CD14-positive monocyte (primary cell): ENCODE measurements around the gene CFAP61. TPM values are rescaled to one million over a fixed set of nuclear protein-coding genes. Genes with fewer than 3 reads are reported as not detected.
A peak's percentile ranks its signal among the peaks of the same experiment; 100 is the strongest.

Experiments used
- DNase-seq, 3 donors: peaks; one replicate each; pipeline ENCODE4 v3.0.0-alpha.2; 2011 to 2022
- H2AFZ ChIP-seq: 2 replicates; pipeline ENCODE4 v1.6.0; 2012; ENCODE audit warnings: mild to moderate bottlenecking, low read depth, low read length, inconsistent platforms; ENCODE audit not compliant: insufficient read depth, poor library complexity, severe bottlenecking
- H3K27ac ChIP-seq, 2 donors: 1 replicate in 1 of 2; 2 replicates in 1 of 2; pipeline ENCODE4 v1.5.1; 2012 to 2013; ENCODE audit warnings: low read length in 2 of 2, control low read depth in 1 of 2, inconsistent platforms in 1 of 2, low read depth in 1 of 2, mild to moderate bottlenecking in 1 of 2
- H3K27me3 ChIP-seq, 2 donors: one replicate each; pipeline versions ENCODE4 v1.6.0 to v1.6.1; 2011 to 2013; ENCODE audit warnings: low read length in 2 of 2; ENCODE audit not compliant: control insufficient read depth in 2 of 2, insufficient read depth in 2 of 2
- H3K36me3 ChIP-seq, 2 donors: replicated peaks in 1 of 2; 1 replicate in 1 of 2; 2 replicates in 1 of 2; pipeline versions ENCODE4 v1.5.1 to v1.6.1; 2012 to 2013; ENCODE audit warnings: low read length in 2 of 2, control low read depth in 1 of 2, inconsistent platforms in 1 of 2, mild to moderate bottlenecking in 1 of 2; ENCODE audit not compliant: insufficient read depth in 2 of 2, control insufficient read depth in 1 of 2
- H3K4me1 ChIP-seq, 2 donors: 1 replicate in 1 of 2; 2 replicates in 1 of 2; pipeline versions ENCODE4 v1.5.1 to v1.6.1; 2012 to 2013; ENCODE audit warnings: low read length in 2 of 2, control low read depth in 1 of 2, inconsistent platforms in 1 of 2, mild to moderate bottlenecking in 1 of 2, moderate library complexity in 1 of 2; ENCODE audit not compliant: insufficient read depth in 2 of 2, control insufficient read depth in 1 of 2
- H3K4me2 ChIP-seq: replicated peaks from 2 replicates; pipeline ENCODE3; 2012; ENCODE audit warnings: low read length, moderate library complexity, mild to moderate bottlenecking; ENCODE audit not compliant: poor library complexity, severe bottlenecking; ENCODE audit errors: extremely low read depth
- H3K4me3 ChIP-seq, 3 experiments: fragments of 200-600 bp in 1 of 3; sonication (generic) in 1 of 3; replicated peaks in 1 of 3; 1 replicate in 2 of 3; 2 replicates in 1 of 3; pipeline ENCODE4 v1.5.1; 2011 to 2013; ENCODE audit warnings: low read length in 3 of 3, mild to moderate bottlenecking in 3 of 3, control low read depth in 2 of 3, low read depth in 2 of 3, inconsistent platforms in 1 of 3, moderate library complexity in 1 of 3
- H3K79me2 ChIP-seq: 2 replicates; pipeline ENCODE4 v1.6.0; 2012; ENCODE audit warnings: mild to moderate bottlenecking, control low read depth, inconsistent platforms, low read length, moderate library complexity; ENCODE audit not compliant: insufficient read depth
- H3K9ac ChIP-seq: 2 replicates; pipeline ENCODE4 v1.6.0; 2017; ENCODE audit warnings: low read length, mild to moderate bottlenecking; ENCODE audit not compliant: insufficient read depth, poor library complexity, severe bottlenecking
- H3K9me3 ChIP-seq, 2 donors: replicated peaks in 1 of 2; 1 replicate in 1 of 2; 2 replicates in 1 of 2; pipeline versions ENCODE4 v1.5.1 to v1.6.1; 2012 to 2013; ENCODE audit warnings: low read length in 2 of 2, control low read depth in 1 of 2; ENCODE audit not compliant: control insufficient read depth in 1 of 2, insufficient read depth in 1 of 2
- H4K20me1 ChIP-seq: 2 replicates; pipeline ENCODE4 v1.6.0; 2012; ENCODE audit warnings: mild to moderate bottlenecking, low read length, control low read depth, moderate library complexity; ENCODE audit not compliant: insufficient read depth
- H3K27ac Mint-ChIP-seq, 7 donors: one replicate each; pipeline ENCODE4 v1.8.0; 2020; ENCODE audit warnings: mild to moderate bottlenecking in 7 of 7, mixed read lengths in 7 of 7, moderate library complexity in 6 of 7, inconsistent platforms in 2 of 7
- H3K27me3 Mint-ChIP-seq, 3 donors: one replicate each; pipeline ENCODE4 v1.8.0; 2021 to 2022; ENCODE audit warnings: low read depth in 3 of 3, mild to moderate bottlenecking in 3 of 3, mixed read lengths in 3 of 3, moderate library complexity in 3 of 3, inconsistent platforms in 1 of 3
- H3K36me3 Mint-ChIP-seq, 2 donors: one replicate each; pipeline ENCODE4 v1.8.0; 2020; ENCODE audit warnings: mixed read lengths in 2 of 2, inconsistent platforms in 1 of 2, mild to moderate bottlenecking in 1 of 2
- H3K4me1 Mint-ChIP-seq: one replicate; pipeline ENCODE4 v1.8.0; 2020; ENCODE audit warnings: mild to moderate bottlenecking, mixed read lengths
- H3K4me3 Mint-ChIP-seq, 2 donors: one replicate each; pipeline ENCODE4 v1.8.0; 2020; ENCODE audit warnings: mild to moderate bottlenecking in 2 of 2, mixed read lengths in 2 of 2, moderate library complexity in 1 of 2
- H3K9me3 Mint-ChIP-seq, 7 donors: one replicate each; pipeline ENCODE4 v1.8.0; 2020 to 2022; ENCODE audit warnings: mixed read lengths in 7 of 7, mild to moderate bottlenecking in 6 of 7, moderate library complexity in 6 of 7, inconsistent platforms in 2 of 7
- WGBS: methylation state at CpG from one replicate; pipeline ENCODE4 v1.1.5; 2013; ENCODE audit warnings: missing lambda C conversion rate; ENCODE audit not compliant: insufficient coverage; 5-methylcytosine and 5-hydroxymethylcytosine counted together
- intact Hi-C, 2 donors: fragments of 100-400 bp; cut with micrococcal nuclease; formaldehyde crosslinking; loops; one replicate each; pipeline versions ENCODE4 v1.15.0 to v1.15.1; 2023
- polyA plus RNA-seq, 3 donors: library from polyadenylated mRNA; depleted of rRNA in 1 of 3; unstranded in 2 of 3; stranded (reverse) in 1 of 3; fragments of 300-500 nt in 2 of 3; fragments of >200 nt in 1 of 3; fragmentation: Illumina TruSeq in 2 of 3; gene quantifications; 1 replicate in 2 of 3; 2 replicates in 1 of 3; pipeline ENCODE4 v1.2.3, GENCODE V29; 2012 to 2021
- TF ChIP-seq, protein P1 (sequence below): fragments of 200-600 bp; IDR thresholded peaks from one replicate; pipeline ENCODE4 v1.8.0; 2022; ENCODE audit warnings: antibody characterized with exemption, mild to moderate bottlenecking

CFAP61 gene
- polyA plus RNA-seq, 3 donors = not detected

DNA sequence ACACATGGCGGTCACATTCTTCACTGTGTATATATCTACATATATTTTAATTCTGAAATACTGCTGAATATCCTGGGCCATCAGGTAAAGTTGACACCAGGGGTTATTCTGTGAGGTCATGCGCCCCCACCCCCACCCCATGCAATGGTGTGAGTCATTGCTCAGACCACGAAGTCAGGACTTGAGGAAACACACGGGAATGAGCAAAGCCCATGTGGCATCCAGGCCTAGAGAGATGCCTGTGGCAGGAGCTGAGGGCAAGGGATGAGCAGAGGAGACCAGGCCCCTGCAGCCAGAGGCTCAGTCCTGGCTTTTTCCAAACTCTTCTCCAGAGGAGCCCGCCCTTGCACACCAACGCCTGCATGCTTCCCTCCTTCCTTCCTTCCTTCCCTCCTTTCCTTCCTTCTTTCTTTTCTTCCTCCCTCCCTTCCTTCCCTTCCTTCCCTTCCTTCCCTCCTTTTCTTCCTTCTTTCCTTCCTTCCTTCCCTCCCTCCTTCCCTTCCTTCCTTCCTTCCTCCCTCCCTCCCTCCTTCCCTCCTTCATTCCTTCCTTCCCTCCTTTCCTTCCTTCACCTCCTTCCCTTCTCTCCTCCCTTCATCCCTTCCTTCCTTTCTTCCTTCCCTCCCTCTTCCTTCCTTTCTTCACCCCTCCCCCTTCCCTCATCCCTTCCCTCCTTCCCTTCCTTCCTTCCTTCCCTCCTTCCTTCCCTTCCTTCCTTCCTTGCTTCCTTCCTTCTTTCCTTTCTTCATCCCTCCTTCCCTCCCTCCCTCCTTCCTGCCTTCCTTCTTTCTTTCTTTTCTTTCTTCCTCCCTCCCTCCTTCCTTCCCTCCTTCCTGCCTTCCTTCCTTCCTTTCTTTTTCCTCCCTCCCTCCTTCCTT lies 243.5 kb downstream of the CFAP61 start:
- Mint-ChIP-seq H3K36me3 (no peaks in the 10 kb centered on the region), H3K27me3 (peaks cover 0 to 8% (median 0%) of the 10 kb centered on the region in 3 donors), H3K9me3 (peaks cover 0 to 8% (median 0%) of the 10 kb centered on the region in 7 donors), H3K4me3 (no peak overlapping the region), H3K27ac (no peak overlapping the region), H3K4me1 (peaks cover 8% of the 10 kb centered on the region)
- intact Hi-C loops = loop anchor here in 1 of 2 donors (10.0 kb wide), 1 partner anchor 51 kb away; no protein-coding TSS in a partner anchor
- 50% methylated on average over 1 of the region's 6 CpGs for WGBS
- H4K20me1 ChIP-seq = no peaks in the 10 kb centered on the region
- no peak overlapping the region for H3K27ac ChIP-seq
- no peak overlapping the region for H3K9ac ChIP-seq
- H3K27me3 ChIP-seq = no peaks in the 10 kb centered on the region
- H2AFZ ChIP-seq = no peak overlapping the region
- H3K4me2 ChIP-seq = no peak overlapping the region
- no peaks in the 10 kb centered on the region for H3K36me3 ChIP-seq
- peaks cover 6 to 8% of the 10 kb centered on the region in 2 donors for H3K4me1 ChIP-seq
- TF ChIP-seq, protein P1, sequence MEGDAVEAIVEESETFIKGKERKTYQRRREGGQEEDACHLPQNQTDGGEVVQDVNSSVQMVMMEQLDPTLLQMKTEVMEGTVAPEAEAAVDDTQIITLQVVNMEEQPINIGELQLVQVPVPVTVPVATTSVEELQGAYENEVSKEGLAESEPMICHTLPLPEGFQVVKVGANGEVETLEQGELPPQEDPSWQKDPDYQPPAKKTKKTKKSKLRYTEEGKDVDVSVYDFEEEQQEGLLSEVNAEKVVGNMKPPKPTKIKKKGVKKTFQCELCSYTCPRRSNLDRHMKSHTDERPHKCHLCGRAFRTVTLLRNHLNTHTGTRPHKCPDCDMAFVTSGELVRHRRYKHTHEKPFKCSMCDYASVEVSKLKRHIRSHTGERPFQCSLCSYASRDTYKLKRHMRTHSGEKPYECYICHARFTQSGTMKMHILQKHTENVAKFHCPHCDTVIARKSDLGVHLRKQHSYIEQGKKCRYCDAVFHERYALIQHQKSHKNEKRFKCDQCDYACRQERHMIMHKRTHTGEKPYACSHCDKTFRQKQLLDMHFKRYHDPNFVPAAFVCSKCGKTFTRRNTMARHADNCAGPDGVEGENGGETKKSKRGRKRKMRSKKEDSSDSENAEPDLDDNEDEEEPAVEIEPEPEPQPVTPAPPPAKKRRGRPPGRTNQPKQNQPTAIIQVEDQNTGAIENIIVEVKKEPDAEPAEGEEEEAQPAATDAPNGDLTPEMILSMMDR = no peak
- peak in 1 of 3 donors; percentile 35 for DNase-seq
- H3K9me3 ChIP-seq = no peaks in the 10 kb centered on the region
- no peak overlapping the region for H3K4me3 ChIP-seq
- H3K79me2 ChIP-seq = no peaks in the 10 kb centered on the region

DNA sequence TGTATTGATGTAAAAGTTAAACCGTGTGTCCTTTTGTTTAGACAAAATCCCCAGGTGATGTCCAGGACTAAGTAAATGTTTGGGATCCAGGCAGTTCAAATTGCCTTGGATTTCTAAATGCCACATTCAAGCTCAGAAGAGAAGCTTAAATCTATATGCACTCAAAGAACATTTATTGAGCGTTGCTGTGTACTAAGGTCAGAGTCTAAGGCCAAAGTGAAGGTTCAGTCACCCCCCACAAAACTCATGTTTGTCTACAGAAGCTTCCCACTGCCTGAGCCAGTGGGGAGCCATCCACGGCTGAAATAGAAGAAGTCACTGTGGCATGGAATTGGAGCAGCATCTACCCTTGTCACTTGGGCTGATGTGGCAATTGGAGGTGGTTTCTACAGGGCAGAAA lies 244.8 kb downstream of the CFAP61 start:
- Mint-ChIP-seq H3K36me3 (no peaks in the 10 kb centered on the region), H3K4me1 (peaks cover 8% of the 10 kb centered on the region), H3K4me3 (no peak overlapping the region), H3K27ac (no peak overlapping the region), H3K9me3 (peaks cover 0 to 8% (median 0%) of the 10 kb centered on the region in 7 donors), H3K27me3 (peaks cover 0 to 8% (median 0%) of the 10 kb centered on the region in 3 donors)
- H3K27ac ChIP-seq = no peak overlapping the region
- WGBS = no CpG with 5 or more reads among the region's 3 CpGs
- H3K79me2 ChIP-seq = no peaks in the 10 kb centered on the region
- H2AFZ ChIP-seq = no peak overlapping the region
- intact Hi-C loops = loop anchor here in 1 of 2 donors (10.0 kb wide), 1 partner anchor 52 kb away; no protein-coding TSS in a partner anchor
- H3K27me3 ChIP-seq = no peaks in the 10 kb centered on the region
- TF ChIP-seq, protein P1 = no peak
- H3K4me3 ChIP-seq = no peak overlapping the region
- H3K36me3 ChIP-seq = no peaks in the 10 kb centered on the region
- no peaks in the 10 kb centered on the region for H4K20me1 ChIP-seq
- DNase-seq = no peak
- peaks cover 6 to 8% of the 10 kb centered on the region in 2 donors for H3K4me1 ChIP-seq
- no peaks in the 10 kb centered on the region for H3K9me3 ChIP-seq
- no peak overlapping the region for H3K4me2 ChIP-seq
- no peak overlapping the region for H3K9ac ChIP-seq
